Activated naive CD8-positive, alpha-beta T cell treated with anti-CD3 and anti-CD28 coated beads for 36 hours (primary cell): Measurements from ENCODE around the gene GHR. TPM values are rescaled to one million over a fixed set of nuclear protein-coding genes. Genes with fewer than 3 reads are reported as not detected.
A peak's percentile ranks its signal among the peaks of the same experiment; 100 is the strongest.
"Not testable (repeated sequence)": the region's sequence is repeated elsewhere in the genome, so short reads cannot be mapped to it uniquely, and the experiment has no call there.

Experiments
- DNase-seq: peaks from one replicate; pipeline ENCODE4 v3.0.0; 2021
- H3K27ac Mint-ChIP-seq: one replicate; pipeline ENCODE4 v1.8.0; 2022; ENCODE audit warnings: mild to moderate bottlenecking, moderate library complexity, mixed read lengths
- H3K27me3 Mint-ChIP-seq: one replicate; pipeline ENCODE4 v1.8.0; 2022; ENCODE audit warnings: mild to moderate bottlenecking, mixed read lengths
- H3K36me3 Mint-ChIP-seq: one replicate; pipeline ENCODE4 v1.8.0; 2021; ENCODE audit warnings: mild to moderate bottlenecking, mixed read lengths
- H3K4me1 Mint-ChIP-seq: one replicate; pipeline ENCODE4 v1.8.0; 2021; ENCODE audit warnings: mixed read lengths
- H3K4me3 Mint-ChIP-seq: one replicate; pipeline ENCODE4 v1.8.0; 2022; ENCODE audit warnings: mild to moderate bottlenecking, moderate library complexity, mixed read lengths
- H3K9me3 Mint-ChIP-seq: one replicate; pipeline ENCODE4 v1.8.0; 2022; ENCODE audit warnings: mixed read lengths
- total RNA-seq, 2 experiments: library from RNA; stranded (reverse); gene quantifications; one replicate each; pipeline ENCODE4 v1.2.3, GENCODE V29; 2021

Gene GHR
- total RNA-seq, 2 experiments from 2014 or later: not detected

DNA sequence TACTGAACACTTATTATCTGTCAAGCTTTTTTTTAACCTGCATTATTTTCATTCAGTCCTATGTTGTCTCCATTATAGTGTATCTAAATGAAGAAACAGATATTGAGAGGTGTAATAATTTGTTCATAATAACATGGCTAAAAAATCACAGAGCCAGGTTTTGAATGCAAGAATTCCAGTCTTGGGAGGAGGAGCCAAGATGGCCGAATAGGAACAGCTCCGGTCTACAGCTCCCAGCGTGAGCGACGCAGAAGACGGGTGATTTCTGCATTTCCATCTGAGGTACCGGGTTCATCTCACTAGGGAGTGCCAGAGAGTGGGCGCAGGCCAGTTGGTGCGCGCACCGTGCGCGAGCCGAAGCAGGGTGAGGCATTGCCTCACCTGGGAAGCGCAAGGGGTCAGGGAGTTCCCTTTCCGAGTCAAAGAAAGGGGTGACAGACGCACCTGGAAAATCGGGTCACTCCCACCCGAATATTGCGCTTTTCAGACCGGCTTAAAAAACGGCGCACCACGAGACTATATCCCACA is 311.4 kb downstream of the GHR start:
- H3K27ac Mint-ChIP-seq, H3K9me3 Mint-ChIP-seq, H3K4me3 Mint-ChIP-seq, H3K4me1 Mint-ChIP-seq, H3K36me3 Mint-ChIP-seq, H3K27me3 Mint-ChIP-seq, DNase-seq: not testable (repeated sequence)

GRCh38 chr5:42740920-42741319 is 317.7 kb downstream of the GHR start:
- no peaks in the 10 kb centered on the region for H3K4me1 Mint-ChIP-seq

DNA sequence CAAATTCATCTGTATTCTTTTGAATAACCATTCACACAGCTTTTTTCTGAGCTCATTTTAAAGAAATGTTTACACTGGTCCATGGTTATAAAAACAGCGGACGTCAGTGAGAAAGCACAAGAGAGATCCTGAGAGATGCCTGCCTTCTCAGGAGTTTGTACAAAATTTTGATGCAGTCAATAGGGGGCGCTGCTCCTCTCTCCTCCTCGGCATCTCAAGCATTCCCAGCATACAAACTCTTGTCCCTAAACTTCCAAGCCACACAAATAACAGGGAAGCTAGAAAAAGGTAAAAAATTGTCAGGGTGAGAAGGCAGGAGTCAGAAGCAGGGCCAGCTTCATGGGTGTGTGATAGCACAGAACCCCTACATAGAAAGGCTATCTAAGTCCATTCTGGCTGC is 322.2 kb downstream of the GHR start:
- Mint-ChIP-seq H3K27me3 (no peaks in the 10 kb centered on the region), H3K4me1 (peaks cover 6% of the 10 kb centered on the region), H3K27ac (no peak overlapping the region), H3K36me3 (no peaks in the 10 kb centered on the region), H3K4me3 (no peak overlapping the region), H3K9me3 (peaks cover 2% of the 10 kb centered on the region)
- DNase-seq: no peak

More at GRCh38 chr5:42740920-42741319, 317.7 kb downstream of the GHR start:
- no peak overlapping the region for H3K27ac Mint-ChIP-seq
- H3K9me3 Mint-ChIP-seq: no peaks in the 10 kb centered on the region
- H3K36me3 Mint-ChIP-seq: no peaks in the 10 kb centered on the region
- DNase-seq: no peak
- H3K27me3 Mint-ChIP-seq: no peaks in the 10 kb centered on the region
- H3K4me3 Mint-ChIP-seq: no peak overlapping the region

DNA sequence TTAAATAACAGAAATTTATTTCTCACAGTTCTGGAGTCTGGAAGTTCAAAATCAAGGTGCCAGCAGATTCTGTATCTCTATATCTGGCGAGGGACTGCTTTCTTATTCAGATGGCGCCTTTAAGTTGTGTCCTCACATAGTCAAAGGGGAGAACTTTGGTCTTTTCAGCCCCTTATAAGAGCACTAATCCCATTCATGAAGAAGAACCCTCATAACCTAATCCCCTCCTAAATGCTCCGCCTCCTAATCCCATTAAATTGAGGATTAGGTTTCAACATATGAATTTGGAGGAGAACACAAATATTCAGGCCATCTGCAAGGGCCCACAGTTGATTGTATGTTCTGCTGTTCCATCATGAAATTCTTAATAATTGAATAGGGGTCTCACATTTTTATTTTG is 322.6 kb downstream of the GHR start:
- no peak for DNase-seq
- H3K4me1 Mint-ChIP-seq: peaks cover 6% of the 10 kb centered on the region
- H3K4me3 Mint-ChIP-seq: no peak overlapping the region
- H3K27me3 Mint-ChIP-seq: no peaks in the 10 kb centered on the region
- H3K36me3 Mint-ChIP-seq: no peaks in the 10 kb centered on the region
- no peak overlapping the region for H3K27ac Mint-ChIP-seq
- H3K9me3 Mint-ChIP-seq: peaks cover 2% of the 10 kb centered on the region

GRCh38 chr5:42749020-42749419 is 325.8 kb downstream of the GHR start:
- Mint-ChIP-seq H3K27ac (no peak overlapping the region), H3K27me3 (no peaks in the 10 kb centered on the region), H3K4me1 (peaks cover 6% of the 10 kb centered on the region), H3K9me3 (peaks cover 2% of the 10 kb centered on the region), H3K4me3 (no peak overlapping the region), H3K36me3 (no peaks in the 10 kb centered on the region)
- no peak for DNase-seq

DNA sequence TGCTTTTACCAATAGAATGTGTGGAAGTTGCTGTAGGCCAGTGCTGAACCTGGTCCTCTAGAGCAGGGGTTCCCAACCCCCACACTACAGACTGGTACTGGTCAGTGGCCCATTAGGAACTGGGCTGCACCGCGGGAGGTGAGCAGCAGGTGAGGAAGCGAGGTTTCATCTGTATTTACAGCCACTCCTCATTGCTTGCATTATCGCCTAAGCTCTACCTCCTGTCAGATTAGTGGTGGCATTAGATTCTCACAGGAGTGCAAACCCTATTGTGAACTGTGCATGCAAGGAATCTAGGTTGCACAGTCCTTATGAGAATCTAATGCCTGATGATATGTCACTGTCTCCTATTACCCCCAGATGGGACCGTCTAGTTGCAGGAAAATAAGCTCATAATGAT is 327.3 kb downstream of the GHR start:
- H3K4me1 Mint-ChIP-seq: peaks cover 6% of the 10 kb centered on the region
- H3K36me3 Mint-ChIP-seq: no peaks in the 10 kb centered on the region
- H3K4me3 Mint-ChIP-seq: no peak overlapping the region
- H3K27ac Mint-ChIP-seq: no peak overlapping the region
- no peaks in the 10 kb centered on the region for H3K27me3 Mint-ChIP-seq
- H3K9me3 Mint-ChIP-seq: peaks cover 2% of the 10 kb centered on the region
- DNase-seq: no peak

DNA sequence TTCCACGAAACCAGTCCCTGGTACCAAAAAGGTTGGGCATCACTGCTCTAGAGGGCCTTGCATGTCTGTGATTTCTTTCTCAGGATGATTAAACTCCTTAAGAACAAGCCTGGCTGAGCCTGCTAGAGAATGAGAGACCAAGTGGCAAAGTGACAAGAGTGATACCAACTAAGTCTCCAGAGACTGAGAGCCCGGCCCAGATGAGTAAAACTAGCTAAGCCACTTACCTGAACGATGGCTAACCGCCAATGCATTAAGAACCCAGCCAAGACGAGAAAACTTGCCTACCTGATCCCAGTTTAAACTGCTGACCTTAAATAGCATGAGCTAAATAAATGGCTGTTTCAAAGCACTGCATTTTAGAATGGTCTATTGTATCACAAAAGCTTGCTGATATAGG is 327.8 kb downstream of the GHR start:
- Mint-ChIP-seq H3K9me3 (peaks cover 2% of the 10 kb centered on the region), H3K36me3 (no peaks in the 10 kb centered on the region), H3K27me3 (no peaks in the 10 kb centered on the region), H3K4me1 (peaks cover 6% of the 10 kb centered on the region), H3K4me3 (no peak overlapping the region), H3K27ac (no peak overlapping the region)
- DNase-seq: no peak

- Mint-ChIP-seq H3K4me1 (peaks cover 9% of the 10 kb centered on the region), H3K27ac (no peak overlapping the region), H3K36me3 (no peaks in the 10 kb centered on the region), H3K4me3 (no peak overlapping the region), H3K9me3 (peaks cover 2% of the 10 kb centered on the region), H3K27me3 (no peaks in the 10 kb centered on the region)
- DNase-seq: no peak
Measured at GRCh38 chr5:42753099-42753498, 329.9 kb downstream of the GHR start.

DNA sequence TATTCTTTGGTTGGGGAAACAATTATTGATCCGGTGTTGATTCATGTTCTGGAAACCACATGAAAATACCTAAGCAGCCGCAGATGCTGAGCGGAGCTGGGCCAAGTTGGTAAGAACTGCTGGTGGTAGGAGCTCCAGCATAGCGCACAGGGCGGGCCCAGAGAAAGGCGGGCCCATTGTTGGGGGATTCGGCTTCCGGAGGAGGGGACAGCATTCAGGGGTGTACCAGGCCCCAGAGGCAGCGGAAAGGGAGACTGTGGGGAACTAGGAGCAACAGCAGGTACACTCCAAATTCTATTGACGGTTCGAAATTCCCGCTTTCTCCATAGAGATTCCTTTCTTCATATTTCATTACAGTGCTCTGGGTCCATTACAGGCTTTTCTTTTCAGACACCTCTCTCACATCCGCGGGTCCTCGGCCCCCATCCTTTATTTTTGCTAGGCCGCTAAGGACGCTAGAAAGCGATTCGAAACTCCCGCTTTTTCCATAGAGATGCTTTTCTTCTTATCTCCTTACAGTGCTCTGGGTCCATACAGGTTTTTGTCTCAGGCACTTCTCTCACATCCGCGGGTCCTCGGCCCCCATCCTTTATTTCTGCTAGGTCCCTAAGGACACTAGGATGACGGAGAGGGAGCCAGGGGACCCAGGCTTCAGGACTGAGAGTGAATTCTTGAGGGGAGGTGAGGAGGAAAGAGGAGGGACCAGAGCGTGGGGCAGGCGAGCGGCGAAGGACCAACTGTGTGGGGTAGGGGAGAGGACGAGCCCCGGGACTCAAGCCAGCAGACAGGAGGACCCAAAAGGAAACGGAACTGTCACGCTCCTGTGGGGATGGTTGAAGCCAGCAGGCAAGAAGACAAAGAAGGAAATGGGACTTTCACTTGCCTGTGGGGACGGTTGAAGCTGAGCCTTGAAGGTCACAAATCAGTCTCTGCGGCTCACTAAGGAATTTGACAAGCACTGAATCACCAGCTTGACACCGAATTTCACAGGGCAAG is 333.7 kb downstream of the GHR start, which contains the start of gene CCDC152:
TSS of gene CCDC152 (plus strand) at position 213 of the 996 bp plus-strand sequence. CDS start 2,304 bp downstream, outside the sequence.
- Mint-ChIP-seq H3K4me3 (peak within 1 kb of the TSS; percentile 90), H3K9me3 (no peaks in the 10 kb centered on the region), H3K4me1 (peaks cover 9% of the 10 kb centered on the region), H3K27me3 (peaks cover 3% of the 10 kb centered on the region), H3K27ac (peak within 1 kb of the TSS; percentile 82), H3K36me3 (peaks cover 2% of the 10 kb centered on the region)
- DNase-seq: peak; percentile 74

- H3K9me3 Mint-ChIP-seq: no peaks in the 10 kb centered on the region
- H3K4me3 Mint-ChIP-seq: no peak overlapping the region
- peaks cover 6% of the 10 kb centered on the region for H3K36me3 Mint-ChIP-seq
- no peak overlapping the region for H3K27ac Mint-ChIP-seq
- peaks cover 9% of the 10 kb centered on the region for H3K4me1 Mint-ChIP-seq
- H3K27me3 Mint-ChIP-seq: peaks cover 3% of the 10 kb centered on the region
- DNase-seq: no peak
Measured at GRCh38 chr5:42759456-42759855, 336.2 kb downstream of the GHR start.

GRCh38 chr5:42760426-42760825 is 337.2 kb downstream of the GHR start:
- Mint-ChIP-seq H3K27ac (no peak overlapping the region), H3K27me3 (peaks cover 3% of the 10 kb centered on the region), H3K9me3 (no peaks in the 10 kb centered on the region), H3K4me3 (no peak overlapping the region), H3K36me3 (peaks cover 9% of the 10 kb centered on the region), H3K4me1 (peaks cover 9% of the 10 kb centered on the region)
- no peak for DNase-seq

DNA sequence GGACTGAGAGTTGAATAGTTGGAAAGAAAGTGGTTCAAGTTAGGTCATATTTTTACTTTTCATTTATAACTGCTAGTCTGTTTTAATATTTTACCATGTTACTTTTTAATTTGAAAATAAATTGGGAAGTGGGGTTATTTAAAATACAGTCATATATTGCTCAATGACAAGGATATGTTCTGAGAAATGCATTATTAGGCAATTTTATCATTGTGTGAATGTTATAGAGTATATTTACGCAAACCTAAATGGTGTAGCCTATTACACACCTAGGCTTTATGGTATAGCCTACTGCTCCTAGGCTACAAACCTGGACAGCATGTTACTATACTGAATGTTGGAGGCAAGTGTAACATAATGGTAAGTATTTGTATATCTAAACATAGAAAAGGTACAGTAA is 338.6 kb downstream of the GHR start:
- Mint-ChIP-seq H3K4me3 (no peak overlapping the region), H3K27ac (no peak overlapping the region), H3K9me3 (no peaks in the 10 kb centered on the region), H3K27me3 (peaks cover 3% of the 10 kb centered on the region), H3K36me3 (peaks cover 9% of the 10 kb centered on the region), H3K4me1 (peaks cover 9% of the 10 kb centered on the region)
- DNase-seq: no peak

- no peak overlapping the region for H3K4me3 Mint-ChIP-seq
- H3K4me1 Mint-ChIP-seq: no peaks in the 10 kb centered on the region
- no peak overlapping the region for H3K27ac Mint-ChIP-seq
- peaks cover 14% of the 10 kb centered on the region for H3K36me3 Mint-ChIP-seq
- no peak for DNase-seq
- H3K27me3 Mint-ChIP-seq: peaks cover 4% of the 10 kb centered on the region
- H3K9me3 Mint-ChIP-seq: no peaks in the 10 kb centered on the region
Measured at GRCh38 chr5:42767491-42768105, 344.4 kb downstream of the GHR start.

GRCh38 chr5:42768106-42768504 is 344.9 kb downstream of the GHR start:
- H3K4me1 Mint-ChIP-seq: no peaks in the 10 kb centered on the region
- H3K4me3 Mint-ChIP-seq: no peak overlapping the region
- H3K27ac Mint-ChIP-seq: no peak overlapping the region
- no peak for DNase-seq
- H3K36me3 Mint-ChIP-seq: peaks cover 14% of the 10 kb centered on the region
- H3K27me3 Mint-ChIP-seq: peaks cover 4% of the 10 kb centered on the region
- H3K9me3 Mint-ChIP-seq: no peaks in the 10 kb centered on the region

- Mint-ChIP-seq H3K27me3 (peaks cover 4% of the 10 kb centered on the region), H3K36me3 (peaks cover 7% of the 10 kb centered on the region), H3K4me1 (peaks cover 1% of the 10 kb centered on the region), H3K4me3 (no peak overlapping the region), H3K27ac (no peak overlapping the region), H3K9me3 (no peaks in the 10 kb centered on the region)
- no peak for DNase-seq
Measured at GRCh38 chr5:42770003-42770402, 346.8 kb downstream of the GHR start.
